GM20431 (cell line): ENCODE data around the gene FAM221B.

ENCODE experiments used
- in situ Hi-C: fragments of 300-500 bp; cut with MseI, MboI; formaldehyde crosslinking; loops from one replicate; pipeline ENCODE4 v1.15.0; 2020; ENCODE audit warnings: low sequenced_read_pairs; ENCODE audit not compliant: unreplicated experiment

The FAM221B gene

DNA sequence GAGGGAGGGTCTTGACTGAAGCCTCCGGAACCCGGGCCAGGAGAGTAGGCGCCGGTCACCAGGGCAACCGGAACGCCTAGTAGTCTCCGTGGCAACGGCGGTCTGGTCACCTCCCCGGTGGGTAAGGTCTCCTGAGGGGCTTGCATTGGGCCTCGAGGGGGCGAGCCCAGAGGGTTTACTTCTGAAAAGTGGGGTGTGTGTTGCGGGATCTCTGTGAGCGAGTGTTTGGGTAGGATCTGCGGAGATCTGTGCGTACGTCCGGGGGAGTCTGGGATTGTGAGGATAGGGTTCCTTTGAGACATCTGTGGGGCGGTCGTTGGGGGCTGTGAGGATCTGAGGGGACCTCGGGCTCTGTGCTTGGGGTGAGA lies at the start of gene FAM221B:
Gene FAM221B (minus strand): TSS at position 17 of the 368 bp plus-strand sequence. CDS start 2,571 bp downstream, outside the sequence.
- in situ Hi-C loops = loop anchor here (10.0 kb wide), 1 partner anchor 56 kb away; no protein-coding TSS in a partner anchor

DNA sequence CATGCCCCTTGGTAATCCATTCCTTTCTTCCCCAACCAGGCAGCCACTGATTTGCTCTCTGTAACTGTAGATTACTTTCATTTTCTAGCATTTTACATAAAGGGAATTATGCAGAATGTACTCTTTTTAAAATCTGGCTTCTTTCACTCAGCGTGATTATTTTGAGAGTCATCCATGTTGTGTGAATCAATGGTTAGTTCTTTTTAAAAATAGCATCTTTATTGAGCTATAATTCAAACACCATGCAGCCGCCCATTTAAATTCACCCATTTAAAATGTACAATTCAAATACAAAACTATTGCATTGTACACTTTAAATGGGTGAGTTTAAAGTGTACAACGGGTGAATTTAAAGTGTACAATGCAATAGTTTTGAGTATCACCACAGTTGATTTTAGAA lies 44.0 kb upstream of the FAM221B start:
- in situ Hi-C loops = no loop called here

GRCh38 chr9:35871545-35871944 lies 43.0 kb upstream of the FAM221B start:
- in situ Hi-C loops = no loop called here

DNA sequence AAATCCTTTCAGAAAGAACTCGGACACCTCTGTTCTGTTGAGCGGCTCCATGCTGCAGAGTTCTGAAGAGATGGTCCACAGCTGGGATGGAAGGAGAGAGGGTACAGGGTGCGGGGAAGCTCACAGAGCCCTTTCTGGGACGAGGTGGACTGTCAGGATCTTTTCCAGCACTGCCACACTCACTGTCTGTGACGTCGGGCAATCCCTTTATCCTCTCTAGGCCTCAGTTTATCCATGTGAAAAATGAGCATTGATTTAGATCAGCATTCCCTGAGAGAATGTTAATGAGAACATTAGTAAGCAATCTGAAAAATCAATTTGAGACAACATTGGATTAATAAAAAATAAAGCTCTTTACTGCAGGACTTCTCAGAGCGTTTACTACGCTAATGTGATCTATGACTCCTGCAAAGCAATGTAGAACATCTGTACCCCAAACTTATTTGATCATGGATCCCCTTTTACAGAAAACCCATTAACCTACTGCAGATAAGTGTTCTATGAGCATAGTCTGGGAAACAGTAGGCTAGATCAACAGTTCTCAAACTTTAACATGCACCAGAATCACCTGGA lies 41.9 kb upstream of the FAM221B start, which contains the start of gene OR13J1:
Gene OR13J1 (minus strand): TSS at position 51 of the 573 bp plus-strand sequence. CDS start 0 bp downstream, at position 51.
- in situ Hi-C loops = no loop called here

DNA sequence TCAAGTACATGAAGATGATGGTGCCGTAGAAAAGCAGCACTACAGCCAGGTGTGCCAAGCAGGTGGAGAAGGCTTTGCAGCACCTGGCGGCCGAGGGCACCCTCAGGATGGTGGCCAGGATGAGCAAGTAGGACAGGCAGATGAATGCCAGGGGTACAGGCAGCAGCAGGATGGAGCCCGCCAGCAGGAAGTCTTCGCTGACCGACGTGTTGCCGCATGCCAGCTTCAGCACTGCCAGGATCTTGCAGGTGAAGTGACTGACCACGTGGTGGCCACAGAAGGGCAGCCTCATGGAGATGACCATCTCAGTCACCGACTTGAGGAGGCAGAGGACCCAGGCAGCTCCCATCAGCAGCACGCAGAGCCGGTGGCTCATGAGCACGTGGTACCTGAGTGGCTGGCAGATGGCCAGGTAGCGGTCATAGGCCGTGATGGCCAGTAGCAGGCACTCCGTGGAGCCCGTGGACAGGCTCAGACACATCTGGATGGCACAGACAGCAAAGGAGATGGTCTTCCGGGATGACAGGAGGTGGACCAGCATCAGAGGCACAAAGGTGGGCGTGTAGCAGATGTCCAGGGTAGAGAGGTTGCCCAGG lies 41.2 kb upstream of the FAM221B start:
- in situ Hi-C loops = no loop called here

GRCh38 chr9:35868933-35869332 lies 40.4 kb upstream of the FAM221B start:
- in situ Hi-C loops = no loop called here

GRCh38 chr9:35867538-35867937 lies 39.0 kb upstream of the FAM221B start:
- in situ Hi-C loops = no loop called here

GRCh38 chr9:35864695-35865255 lies 36.2 kb upstream of the FAM221B start:
- in situ Hi-C loops = no loop called here

GRCh38 chr9:35863583-35863982 lies 35.1 kb upstream of the FAM221B start:
- in situ Hi-C loops = no loop called here

DNA sequence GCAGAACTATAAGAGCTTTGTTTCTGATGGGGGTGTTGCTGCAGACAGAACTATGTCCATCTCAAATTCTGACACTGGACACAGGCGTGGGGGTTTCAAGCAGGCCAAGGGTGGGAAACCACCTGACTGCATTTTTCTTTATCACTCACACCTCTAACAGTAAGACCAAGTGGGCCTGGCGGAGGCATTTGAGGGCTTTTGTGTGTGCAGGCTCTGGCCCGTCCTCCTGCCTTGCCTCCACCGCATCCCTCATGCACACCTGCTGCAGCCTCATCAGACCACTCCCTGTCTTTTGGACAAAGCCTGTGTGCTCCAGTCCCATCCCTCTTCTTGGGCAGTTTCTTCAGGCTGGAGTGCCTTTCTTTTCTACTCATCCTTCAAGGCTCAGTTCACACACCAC lies 33.8 kb upstream of the FAM221B start:
- in situ Hi-C loops = no loop called here

- in situ Hi-C loops = no loop called here
Measured at GRCh38 chr9:35861161-35861897, 32.8 kb upstream of the FAM221B start.

- in situ Hi-C loops = no loop called here
Measured at GRCh38 chr9:35859990-35860339, 31.4 kb upstream of the FAM221B start.

DNA sequence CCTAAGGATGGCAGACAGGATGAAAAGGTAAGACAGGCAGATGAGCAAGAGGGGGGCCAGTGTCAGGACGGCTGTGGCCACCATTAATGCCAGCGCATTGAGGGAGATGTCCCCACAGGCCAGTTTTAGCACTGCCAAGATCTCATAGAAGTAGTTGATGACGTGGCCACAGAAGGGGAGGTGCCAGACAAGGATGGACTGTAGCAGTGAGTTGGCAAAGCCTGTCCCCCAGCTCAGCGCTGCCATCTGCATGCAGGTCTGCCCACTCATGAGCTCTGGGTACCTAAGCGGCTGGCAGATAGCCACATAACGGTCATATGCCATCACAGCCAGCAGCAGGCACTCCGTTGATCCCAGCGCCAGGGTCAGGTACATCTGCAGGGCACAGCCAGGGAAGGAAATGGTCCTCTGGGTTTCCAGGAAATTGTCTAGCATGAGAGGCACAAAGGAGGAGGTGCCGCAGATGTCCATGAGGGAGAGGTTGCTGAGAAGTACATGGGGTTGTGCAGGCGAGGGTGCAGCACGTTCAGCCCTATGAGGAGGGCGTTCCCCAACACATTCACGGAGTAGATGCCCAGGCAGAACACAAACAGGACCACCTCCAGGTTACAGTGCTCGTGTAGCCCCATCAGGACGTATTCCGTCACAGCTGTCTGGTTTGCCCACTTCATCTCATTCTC lies 30.9 kb upstream of the FAM221B start:
- in situ Hi-C loops = no loop called here

DNA sequence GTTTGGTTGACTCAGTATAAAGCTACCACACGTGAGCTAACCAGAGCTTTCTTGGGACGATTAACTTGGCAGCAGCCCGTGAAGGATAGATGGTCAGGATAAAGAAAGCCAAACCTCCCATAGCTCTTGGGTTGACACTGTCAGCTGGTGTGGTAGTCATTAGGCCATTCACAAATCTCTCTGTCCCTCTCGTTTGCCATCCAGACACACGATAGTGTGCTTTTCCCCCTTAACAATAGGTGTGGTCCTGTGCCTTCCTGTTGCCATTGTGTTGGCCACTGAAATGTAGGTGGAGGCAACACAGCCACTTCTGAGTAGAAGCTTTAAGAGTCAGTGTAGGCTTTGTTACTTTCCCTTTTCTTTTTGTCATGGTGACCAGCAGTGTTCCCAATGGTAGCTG lies 29.9 kb upstream of the FAM221B start:
- in situ Hi-C loops = no loop called here

DNA sequence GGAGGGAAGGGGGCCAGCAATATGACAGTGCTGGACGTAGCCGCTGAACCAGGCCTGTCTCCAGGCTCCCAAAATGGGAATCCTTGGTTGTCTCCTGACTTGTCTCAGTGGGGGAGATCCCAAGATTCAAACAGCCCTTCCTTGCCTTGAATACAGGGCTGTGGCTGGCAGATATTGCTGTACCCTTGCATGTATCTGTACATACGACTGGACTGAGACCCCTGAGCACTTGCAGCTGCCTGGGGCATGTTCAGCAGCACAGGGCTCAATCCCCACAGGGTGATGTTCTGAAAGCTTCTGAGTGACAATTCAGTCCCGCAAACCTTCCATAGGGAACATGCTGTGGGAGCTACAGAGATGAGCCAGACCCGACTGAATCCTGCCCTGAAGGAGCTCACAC lies 28.4 kb upstream of the FAM221B start:
- in situ Hi-C loops = no loop called here

GRCh38 chr9:35856206-35856605 lies 27.7 kb upstream of the FAM221B start:
- in situ Hi-C loops = no loop called here

DNA sequence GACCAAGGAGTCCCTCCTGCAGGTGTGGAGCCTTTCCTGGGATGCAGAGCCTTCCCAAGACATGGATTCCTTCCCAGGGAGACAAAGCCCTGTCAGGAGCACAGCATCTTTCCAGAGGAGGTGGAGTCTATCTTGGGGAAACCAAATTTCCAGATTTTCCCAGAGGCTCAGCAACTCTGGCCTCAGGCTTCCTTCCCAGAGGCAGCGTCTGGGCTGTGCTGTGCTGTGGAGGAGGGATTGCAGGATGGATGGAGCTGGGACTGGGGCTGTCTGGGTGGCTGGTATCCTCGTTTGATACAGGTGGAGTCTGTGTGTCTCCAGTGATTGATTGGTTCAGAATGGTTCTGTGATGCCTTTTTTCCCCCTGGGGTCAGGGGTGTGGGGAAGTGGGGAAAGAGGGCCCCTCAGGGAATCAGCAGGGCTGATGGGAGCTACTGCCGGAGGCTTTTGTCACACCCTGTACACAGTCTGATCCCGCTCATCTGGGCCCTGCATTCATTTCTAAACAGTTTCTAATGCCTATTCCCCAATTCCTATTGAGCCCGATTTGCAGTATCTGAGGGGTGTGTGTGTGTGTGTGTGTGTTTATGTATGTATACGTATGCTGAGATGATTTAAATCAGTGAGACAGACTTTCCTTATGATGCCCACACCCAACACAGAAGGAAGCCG lies 25.7 kb upstream of the FAM221B start:
- in situ Hi-C loops = no loop called here

DNA sequence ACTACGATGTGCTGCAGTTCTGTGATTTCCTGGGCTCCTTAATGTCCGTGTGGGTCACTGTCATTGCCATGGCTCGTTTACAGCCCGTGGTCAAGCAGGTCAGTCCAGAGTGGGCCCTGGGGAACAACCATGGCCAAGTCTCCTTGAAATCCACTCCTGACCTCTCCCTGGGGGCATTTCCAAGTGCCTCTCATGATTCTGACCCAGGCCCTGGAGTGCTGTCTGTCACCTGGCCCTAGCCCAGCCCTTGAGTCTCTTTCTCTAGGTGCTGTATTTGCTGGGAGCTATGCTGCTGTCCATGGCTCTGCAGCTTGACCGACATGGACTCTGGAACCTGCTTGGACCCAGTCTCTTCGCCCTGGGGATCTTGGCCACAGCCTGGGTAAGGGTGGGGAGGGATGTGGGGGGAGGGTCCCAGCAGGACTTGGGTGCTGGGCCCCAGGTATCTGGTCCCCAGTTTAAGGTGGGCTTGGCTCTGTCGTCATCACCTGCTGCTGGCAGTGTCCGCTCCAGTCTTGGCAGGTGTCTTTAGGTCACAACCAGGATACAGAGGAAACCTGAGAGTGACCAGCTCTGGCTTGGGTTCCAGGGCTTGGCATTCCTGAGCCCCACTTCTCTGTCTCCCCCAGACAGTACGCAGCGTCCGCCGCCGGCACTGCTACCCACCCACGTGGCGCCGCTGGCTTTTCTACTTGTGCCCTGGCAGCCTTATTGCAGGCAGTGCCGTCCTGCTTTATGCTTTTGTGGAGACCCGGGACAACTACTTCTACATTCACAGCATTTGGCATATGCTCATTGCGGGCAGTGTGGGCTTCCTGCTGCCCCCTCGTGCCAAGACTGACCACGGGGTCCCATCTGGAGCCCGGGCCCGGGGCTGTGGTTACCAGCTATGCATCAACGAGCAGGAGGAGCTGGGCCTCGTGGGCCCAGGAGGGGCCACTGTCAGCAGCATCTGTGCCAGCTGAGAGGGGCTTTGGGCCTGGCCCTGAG lies 24.6 kb upstream of the FAM221B start:
- in situ Hi-C loops = no loop called here

DNA sequence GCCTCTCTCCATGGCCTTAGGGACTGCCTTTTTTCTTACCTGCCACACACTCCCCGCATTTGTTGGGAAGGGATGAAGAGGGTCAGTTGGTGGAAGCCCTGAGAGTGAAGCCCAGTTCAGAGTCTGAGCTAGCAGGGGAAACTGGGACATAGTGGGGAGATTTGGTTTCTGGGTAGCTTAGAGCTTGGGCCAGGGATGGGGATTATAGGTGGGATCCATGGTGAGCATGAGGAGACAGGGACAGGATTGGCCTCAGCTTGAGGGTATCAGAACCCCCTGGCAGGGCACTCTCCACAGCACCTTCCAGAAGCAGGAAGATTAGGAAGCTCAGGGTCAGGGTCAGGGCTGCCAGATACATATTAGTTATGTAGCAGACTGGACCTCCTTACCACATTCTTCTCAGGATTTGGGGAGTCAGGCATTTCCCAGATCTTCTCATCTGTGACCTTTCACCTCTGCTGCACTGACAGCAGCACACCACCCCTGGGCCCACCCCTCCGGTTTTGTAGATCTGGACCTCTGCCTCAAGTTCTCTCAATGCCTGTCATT lies 23.8 kb upstream of the FAM221B start:
- in situ Hi-C loops = no loop called here
